Measurements from ENCODE around the gene MPDZ.

The MPDZ gene

GRCh38 chr9:13267743-13268142 is 11.7 kb downstream of the MPDZ start:
- no peak for DNase-seq
- H3K27me3 ChIP-seq (ENCODE audit: insufficient read depth, low read length, poor library complexity) = no peaks in the 10 kb centered on the region
- H3K36me3 ChIP-seq (ENCODE audit: insufficient read depth, low read length) = no peaks in the 10 kb centered on the region
- no peaks in the 10 kb centered on the region for H3K79me2 ChIP-seq (ENCODE audit: insufficient read depth, low read length)
- no peak overlapping the region for H3K4me3 ChIP-seq (ENCODE audit: low read depth in 1 of 2, low read length in 2 of 2)
- no peak overlapping the region for H2AFZ ChIP-seq (ENCODE audit: low read depth, low read length)
- H3K27ac ChIP-seq (ENCODE audit: low read length) = no peak overlapping the region
- no peak for ATAC-seq (ENCODE audit: insufficient read depth, low read depth)
- no peaks in the 10 kb centered on the region for H3K4me1 ChIP-seq (ENCODE audit: insufficient read depth, low read length)
- H3K9me3 ChIP-seq (ENCODE audit: insufficient read depth, low read length, severe bottlenecking) = no peaks in the 10 kb centered on the region
- H4K20me1 ChIP-seq (ENCODE audit: insufficient read depth, low read length) = no peaks in the 10 kb centered on the region
- H3K9ac ChIP-seq (ENCODE audit: low read depth, low read length) = no peak overlapping the region
- TF ChIP-seq CTCF (IDR thresholded peaks at IDR 0.05; ENCODE audit: borderline replicate concordance, extremely low read depth, low read length, poor library complexity, severe bottlenecking) (no peak), EZH2 (IDR thresholded peaks at IDR 0.05; ENCODE audit: borderline replicate concordance, low read depth, low read length, severe bottlenecking) (no peak)
- no peak overlapping the region for H3K4me2 ChIP-seq (ENCODE audit: insufficient read depth, low read length)

GRCh38 chr9:13266167-13266566 is 13.3 kb downstream of the MPDZ start:
- H3K27ac ChIP-seq (ENCODE audit: low read length) = no peak overlapping the region
- no peaks in the 10 kb centered on the region for H3K9me3 ChIP-seq (ENCODE audit: insufficient read depth, low read length, severe bottlenecking)
- no peak overlapping the region for H3K9ac ChIP-seq (ENCODE audit: low read depth, low read length)
- no peaks in the 10 kb centered on the region for H3K79me2 ChIP-seq (ENCODE audit: insufficient read depth, low read length)
- ATAC-seq (ENCODE audit: insufficient read depth, low read depth) = no peak
- no peak for TF ChIP-seq CTCF (IDR thresholded peaks at IDR 0.05; ENCODE audit: borderline replicate concordance, extremely low read depth, low read length, poor library complexity, severe bottlenecking)
- TF ChIP-seq EZH2 (IDR thresholded peaks at IDR 0.05; ENCODE audit: borderline replicate concordance, low read depth, low read length, severe bottlenecking) = no peak
- no peak overlapping the region for H3K4me3 ChIP-seq (ENCODE audit: low read depth in 1 of 2, low read length in 2 of 2)
- no peaks in the 10 kb centered on the region for H3K36me3 ChIP-seq (ENCODE audit: insufficient read depth, low read length)
- H4K20me1 ChIP-seq (ENCODE audit: insufficient read depth, low read length) = no peaks in the 10 kb centered on the region
- H2AFZ ChIP-seq (ENCODE audit: low read depth, low read length) = no peak overlapping the region
- no peak for DNase-seq
- no peaks in the 10 kb centered on the region for H3K27me3 ChIP-seq (ENCODE audit: insufficient read depth, low read length, poor library complexity)
- H3K4me1 ChIP-seq (ENCODE audit: insufficient read depth, low read length) = no peaks in the 10 kb centered on the region
- H3K4me2 ChIP-seq (ENCODE audit: insufficient read depth, low read length) = no peak overlapping the region

GRCh38 chr9:13264788-13265187 is 14.7 kb downstream of the MPDZ start:
- no peaks in the 10 kb centered on the region for H3K79me2 ChIP-seq (ENCODE audit: insufficient read depth, low read length)
- H3K4me3 ChIP-seq (ENCODE audit: low read depth in 1 of 2, low read length in 2 of 2) = no peak overlapping the region
- H3K36me3 ChIP-seq (ENCODE audit: insufficient read depth, low read length) = no peaks in the 10 kb centered on the region
- no peak for DNase-seq
- H3K9ac ChIP-seq (ENCODE audit: low read depth, low read length) = no peak overlapping the region
- TF ChIP-seq CTCF (IDR thresholded peaks at IDR 0.05; ENCODE audit: borderline replicate concordance, extremely low read depth, low read length, poor library complexity, severe bottlenecking) = no peak
- no peak for TF ChIP-seq EZH2 (IDR thresholded peaks at IDR 0.05; ENCODE audit: borderline replicate concordance, low read depth, low read length, severe bottlenecking)
- no peak for ATAC-seq (ENCODE audit: insufficient read depth, low read depth)
- no peaks in the 10 kb centered on the region for H3K4me1 ChIP-seq (ENCODE audit: insufficient read depth, low read length)
- no peak overlapping the region for H3K4me2 ChIP-seq (ENCODE audit: insufficient read depth, low read length)
- H3K9me3 ChIP-seq (ENCODE audit: insufficient read depth, low read length, severe bottlenecking) = no peaks in the 10 kb centered on the region
- no peaks in the 10 kb centered on the region for H3K27me3 ChIP-seq (ENCODE audit: insufficient read depth, low read length, poor library complexity)
- H3K27ac ChIP-seq (ENCODE audit: low read length) = no peak overlapping the region
- H2AFZ ChIP-seq (ENCODE audit: low read depth, low read length) = no peak overlapping the region
- no peaks in the 10 kb centered on the region for H4K20me1 ChIP-seq (ENCODE audit: insufficient read depth, low read length)

- no peak for TF ChIP-seq CTCF (IDR thresholded peaks at IDR 0.05; ENCODE audit: borderline replicate concordance, extremely low read depth, low read length, poor library complexity, severe bottlenecking)
- no peak for TF ChIP-seq EZH2 (IDR thresholded peaks at IDR 0.05; ENCODE audit: borderline replicate concordance, low read depth, low read length, severe bottlenecking)
- ATAC-seq (ENCODE audit: insufficient read depth, low read depth) = no peak
- no peaks in the 10 kb centered on the region for H3K79me2 ChIP-seq (ENCODE audit: insufficient read depth, low read length)
- no peaks in the 10 kb centered on the region for H3K36me3 ChIP-seq (ENCODE audit: insufficient read depth, low read length)
- DNase-seq = no peak
- H3K27me3 ChIP-seq (ENCODE audit: insufficient read depth, low read length, poor library complexity) = no peaks in the 10 kb centered on the region
- no peaks in the 10 kb centered on the region for H3K4me1 ChIP-seq (ENCODE audit: insufficient read depth, low read length)
- H4K20me1 ChIP-seq (ENCODE audit: insufficient read depth, low read length) = no peaks in the 10 kb centered on the region
- H3K4me3 ChIP-seq (ENCODE audit: low read depth in 1 of 2, low read length in 2 of 2) = no peak overlapping the region
- H3K4me2 ChIP-seq (ENCODE audit: insufficient read depth, low read length) = no peak overlapping the region
- H3K27ac ChIP-seq (ENCODE audit: low read length) = no peak overlapping the region
- no peaks in the 10 kb centered on the region for H3K9me3 ChIP-seq (ENCODE audit: insufficient read depth, low read length, severe bottlenecking)
- H2AFZ ChIP-seq (ENCODE audit: low read depth, low read length) = no peak overlapping the region
- H3K9ac ChIP-seq (ENCODE audit: low read depth, low read length) = no peak overlapping the region
These were observed 16.0 kb downstream of the MPDZ start for GRCh38 chr9:13263511-13263910.
